ENCODE data around the gene PRRT1.

GRCh38 chr6:32137454-32137853, 14.3 kb downstream of the PRRT1 start:
- TF ChIP-seq CTCF (conservative IDR thresholded peaks at IDR 0.05; ENCODE audit: low read depth, low read length), result no peak
- no peak for TF ChIP-seq EZH2 (IDR thresholded peaks at IDR 0.05; ENCODE audit: low read length, unreplicated experiment)

All from PC-3 (cell line).